GM21723 (cell line): ENCODE results near the gene CCPG1.
"Not testable (repeated sequence)": the region's sequence is repeated elsewhere in the genome, so short reads cannot be mapped to it uniquely, and the experiment has no call there.

ENCODE experiments used
- ATAC-seq: cut with Tn5 transposase; IDR thresholded peaks from one replicate; pipeline ENCODE4 v1.9.1; 2021; ENCODE audit warnings: mild to moderate bottlenecking, moderate library complexity; ENCODE audit not compliant: unreplicated experiment

CCPG1 gene

GRCh38 chr15:55408012-55408928 is at the start of gene CCPG1, which contains the start of gene PIERCE2:
Gene CCPG1, minus strand, starts transcription at chr15:55408359. Its CDS starts 18,935 bp downstream, at chr15:55389424.
Gene PIERCE2, plus strand, starts transcription at chr15:55408495. Its CDS starts 274 bp downstream, at chr15:55408769.
- ATAC-seq, result peak; percentile 95

GRCh38 chr15:55457401-55458022 is 49.4 kb upstream of the CCPG1 start:
- no peak for ATAC-seq

- not testable (repeated sequence) for ATAC-seq
Observed at GRCh38 chr15:55447030-55447394, 38.9 kb upstream of the CCPG1 start.

GRCh38 chr15:55446379-55447029 is 38.3 kb upstream of the CCPG1 start:
- ATAC-seq, result not testable (repeated sequence)

- not testable (repeated sequence) for ATAC-seq
Observed at GRCh38 chr15:55445936-55446335, 37.8 kb upstream of the CCPG1 start.

GRCh38 chr15:55443141-55443540 is 35.0 kb upstream of the CCPG1 start:
- not testable (repeated sequence) for ATAC-seq

GRCh38 chr15:55434989-55435825 is 27.0 kb upstream of the CCPG1 start:
- peak; percentile 61 for ATAC-seq

- no peak for ATAC-seq
Observed at GRCh38 chr15:55422089-55422488, 13.9 kb upstream of the CCPG1 start.

- no peak for ATAC-seq
Observed at GRCh38 chr15:55420171-55420866, 12.2 kb upstream of the CCPG1 start.

- ATAC-seq, result not testable (repeated sequence)
Observed at GRCh38 chr15:55417678-55418077, 9.5 kb upstream of the CCPG1 start.

- not testable (repeated sequence) for ATAC-seq
Observed at GRCh38 chr15:55408976-55409375, 817 bp upstream of the CCPG1 start.

- peak; percentile 7 for ATAC-seq
Observed at GRCh38 chr15:55407498-55408011, 604 bp downstream of the CCPG1 start.

GRCh38 chr15:55403531-55403930 is 4.6 kb downstream of the CCPG1 start:
- ATAC-seq, result no peak

- peak; percentile 47 for ATAC-seq
Observed at GRCh38 chr15:55402707-55403106, 5.5 kb downstream of the CCPG1 start.

- ATAC-seq, result no peak
Observed at GRCh38 chr15:55401786-55402246, 6.3 kb downstream of the CCPG1 start.

GRCh38 chr15:55400050-55400449 is 8.1 kb downstream of the CCPG1 start:
- ATAC-seq, result not testable (repeated sequence)

- no peak for ATAC-seq
Observed at GRCh38 chr15:55398243-55398642, 9.9 kb downstream of the CCPG1 start.

- no peak for ATAC-seq
Observed at GRCh38 chr15:55394694-55395093, 13.5 kb downstream of the CCPG1 start.

GRCh38 chr15:55389264-55389607 is 18.9 kb downstream of the CCPG1 start:
- no peak for ATAC-seq

- no peak for ATAC-seq
Observed at GRCh38 chr15:55387027-55387426, 21.1 kb downstream of the CCPG1 start.
